Raji (cell line): ENCODE measurements around the gene FGGY.

Source experiments
- POLR2A ChIP-seq: IDR thresholded peaks from 2 replicates; pipeline ENCODE4 v1.6.1; 2011; ENCODE audit warnings: low read depth, low read length, control low read depth; ENCODE audit not compliant: insufficient read depth

Gene FGGY

GRCh38 chr1:59631561-59632255 is 334.8 kb downstream of the FGGY start:
- TF ChIP-seq POLR2A = no peak

GRCh38 chr1:59635097-59635496 is 338.2 kb downstream of the FGGY start:
- TF ChIP-seq POLR2A = no peak

DNA sequence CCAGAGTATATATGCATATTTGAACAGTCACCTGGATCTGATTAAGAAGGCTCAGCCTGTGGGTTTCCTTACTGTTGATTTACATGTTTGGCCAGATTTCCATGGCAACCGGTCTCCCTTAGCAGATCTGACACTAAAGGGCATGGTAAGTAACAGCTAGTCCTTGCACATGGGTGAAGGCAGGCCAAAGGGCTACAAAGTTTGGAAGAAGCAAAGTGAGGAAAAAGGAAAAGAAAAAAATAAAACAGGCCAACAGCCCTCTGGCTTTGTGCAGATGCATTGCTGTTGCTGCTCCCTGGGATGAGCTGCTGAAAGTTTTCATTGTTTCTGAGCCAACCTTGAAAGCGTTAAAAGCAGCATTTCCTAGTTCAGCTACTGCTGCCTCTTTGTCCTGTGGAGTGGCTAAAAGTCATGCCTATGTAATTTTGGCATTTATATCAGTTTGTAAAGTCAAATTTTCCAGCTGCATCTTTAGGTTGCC is 341.4 kb downstream of the FGGY start:
- TF ChIP-seq POLR2A = no peak

GRCh38 chr1:59639266-59639665 is 342.4 kb downstream of the FGGY start:
- no peak for TF ChIP-seq POLR2A

GRCh38 chr1:59640851-59641250 is 344.0 kb downstream of the FGGY start:
- TF ChIP-seq POLR2A = no peak

- no peak for TF ChIP-seq POLR2A
Measured at GRCh38 chr1:59641836-59642235, 344.9 kb downstream of the FGGY start.

- TF ChIP-seq POLR2A = no peak
Measured at GRCh38 chr1:59643526-59643925, 346.6 kb downstream of the FGGY start.

- TF ChIP-seq POLR2A = no peak
Measured at GRCh38 chr1:59645893-59646292, 349.0 kb downstream of the FGGY start.

GRCh38 chr1:59653968-59654367 is 357.1 kb downstream of the FGGY start:
- no peak for TF ChIP-seq POLR2A

GRCh38 chr1:59657873-59658465 is 361.1 kb downstream of the FGGY start:
- TF ChIP-seq POLR2A = no peak

DNA sequence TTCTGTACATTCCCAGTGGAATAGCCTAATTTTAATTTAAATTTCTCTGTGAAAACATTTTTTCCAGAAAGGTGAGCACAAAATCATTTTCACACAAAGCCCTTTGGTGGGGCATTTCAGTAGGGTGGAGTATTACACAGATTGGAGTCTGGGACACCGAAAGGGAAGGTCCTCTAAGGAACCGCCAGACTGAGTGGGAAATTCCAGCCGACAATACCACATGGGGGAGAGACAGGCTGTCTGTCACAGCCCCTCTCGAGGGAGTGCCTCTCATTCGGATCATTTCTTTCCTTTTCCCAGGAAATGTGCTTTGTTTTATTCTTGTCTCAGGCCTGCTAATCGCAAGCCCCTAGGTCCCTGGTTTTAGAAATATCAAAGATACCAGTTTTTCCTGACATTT is 367.3 kb downstream of the FGGY start:
- TF ChIP-seq POLR2A = no peak

DNA sequence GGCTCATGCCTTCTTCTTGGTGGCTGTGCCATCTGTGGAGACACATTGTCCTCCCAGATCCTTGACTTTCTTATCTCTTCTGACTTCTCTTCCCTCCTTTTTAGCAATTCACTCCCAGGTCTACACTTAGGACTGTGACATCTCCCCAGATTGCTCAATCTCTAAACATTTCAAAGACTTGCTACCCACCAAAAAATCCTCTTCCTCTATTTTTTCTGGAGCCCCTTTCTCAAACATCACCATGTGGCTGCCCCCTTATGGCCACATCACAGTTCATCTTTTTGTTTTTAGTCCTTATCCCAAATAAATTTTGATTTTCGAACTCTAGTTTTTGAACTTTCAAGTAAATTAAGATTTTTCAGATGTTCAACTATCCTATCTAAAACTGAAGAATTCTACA is 369.2 kb downstream of the FGGY start:
- TF ChIP-seq POLR2A = no peak

DNA sequence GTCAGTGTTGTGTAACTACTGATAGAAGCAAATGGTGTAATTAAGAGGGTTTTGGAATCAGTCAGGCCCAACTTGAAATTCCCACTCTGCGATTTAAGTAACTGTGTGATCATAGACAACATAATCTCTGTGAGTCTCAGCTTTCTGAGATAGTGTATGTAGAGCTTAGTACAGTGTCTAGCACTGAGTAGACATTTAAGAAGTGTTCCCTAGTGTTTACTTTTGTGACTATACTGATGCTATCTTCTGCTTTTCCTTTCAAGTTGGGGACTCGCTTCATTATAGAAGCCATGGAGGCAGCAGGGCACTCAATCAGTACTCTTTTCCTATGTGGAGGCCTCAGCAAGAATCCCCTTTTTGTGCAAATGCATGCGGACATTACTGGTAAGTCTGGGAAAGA is 370.1 kb downstream of the FGGY start:
- no peak for TF ChIP-seq POLR2A

DNA sequence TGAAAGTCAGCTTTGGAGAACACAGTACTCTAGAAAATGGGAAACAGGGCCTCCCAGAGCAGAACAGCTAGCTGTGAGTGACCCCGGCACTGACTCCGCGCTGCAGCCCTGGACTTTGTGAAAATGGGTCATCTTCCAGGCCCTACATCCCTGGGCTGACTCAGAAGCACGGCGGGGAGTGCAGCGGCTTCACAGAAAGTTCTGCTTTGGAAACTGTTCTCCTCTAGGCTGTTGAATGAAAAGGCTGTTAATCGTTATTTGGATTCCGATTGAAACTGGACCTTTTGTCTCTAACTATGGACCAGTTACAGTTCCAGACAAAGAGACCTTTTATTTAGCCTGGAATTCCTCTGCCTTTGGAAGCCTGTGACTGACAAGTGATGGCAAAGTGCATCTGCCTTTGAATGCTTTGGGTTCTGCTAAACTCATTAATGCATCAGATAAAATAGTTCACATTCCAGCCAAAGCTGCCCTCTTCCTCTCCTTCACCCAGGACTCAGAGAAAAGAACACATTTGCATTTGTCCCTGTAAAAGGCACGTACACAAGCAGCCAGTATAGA is 372.9 kb downstream of the FGGY start:
- no peak for TF ChIP-seq POLR2A

DNA sequence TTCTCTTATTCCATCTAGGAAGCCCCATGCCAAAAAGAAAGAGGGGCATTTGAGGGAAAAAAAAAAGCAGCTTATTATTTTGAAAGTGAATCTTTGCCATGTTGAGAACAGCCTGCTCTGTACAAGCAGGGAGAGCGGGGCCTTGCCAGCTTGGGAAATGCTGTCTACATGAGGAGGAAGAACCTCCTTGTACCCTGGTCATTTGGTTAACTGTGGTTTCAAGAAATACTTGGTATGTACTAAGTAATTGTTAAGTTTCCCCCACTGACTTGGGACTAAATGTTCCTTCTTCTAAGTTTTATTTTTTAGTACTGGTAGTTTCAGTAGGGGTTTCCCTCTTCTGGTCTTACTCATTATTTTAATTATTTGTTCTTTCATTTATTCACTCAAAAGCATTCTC is 373.8 kb downstream of the FGGY start:
- no peak for TF ChIP-seq POLR2A

- TF ChIP-seq POLR2A = no peak
Measured at GRCh38 chr1:59671066-59671952, 374.4 kb downstream of the FGGY start.

- TF ChIP-seq POLR2A = no peak
Measured at GRCh38 chr1:59671953-59672305, 375.0 kb downstream of the FGGY start.
